ENCODE results near the gene SNAI1. TPM values are rescaled to one million over a fixed set of nuclear protein-coding genes. Genes with fewer than 3 reads are reported as not detected.

Gene SNAI1
- total and polyA plus RNA-seq, 8 donors: 0.31 to 2.9 (median 0.98) TPM

- H3K9me3 ChIP-seq: no peaks in the 10 kb centered on the region
- WGBS, 2 donors: 52 to 56% methylated on average over 12 of the region's 12 CpGs
- H3K27me3 ChIP-seq: no peaks in the 10 kb centered on the region
- ATAC-seq: peak; percentile 43 to 70 (median 64)
- intact Hi-C loops (cut with DNase I): no loop called here
- no peak overlapping the region for H3K4me3 ChIP-seq
- no peaks in the 10 kb centered on the region for H3K4me1 ChIP-seq
- no peak overlapping the region for H3K27ac ChIP-seq
- H3K36me3 ChIP-seq: no peaks in the 10 kb centered on the region
- TF ChIP-seq CTCF (IDR thresholded peaks at IDR 0.05): no peak
- no peak for FAIRE-seq
- DNase-seq: peak in 5 of 6 donors; percentile 34 to 72 (median 49)
Observed at GRCh38 chr20:50027611-50028105, 44.9 kb downstream of the SNAI1 start.

DNA sequence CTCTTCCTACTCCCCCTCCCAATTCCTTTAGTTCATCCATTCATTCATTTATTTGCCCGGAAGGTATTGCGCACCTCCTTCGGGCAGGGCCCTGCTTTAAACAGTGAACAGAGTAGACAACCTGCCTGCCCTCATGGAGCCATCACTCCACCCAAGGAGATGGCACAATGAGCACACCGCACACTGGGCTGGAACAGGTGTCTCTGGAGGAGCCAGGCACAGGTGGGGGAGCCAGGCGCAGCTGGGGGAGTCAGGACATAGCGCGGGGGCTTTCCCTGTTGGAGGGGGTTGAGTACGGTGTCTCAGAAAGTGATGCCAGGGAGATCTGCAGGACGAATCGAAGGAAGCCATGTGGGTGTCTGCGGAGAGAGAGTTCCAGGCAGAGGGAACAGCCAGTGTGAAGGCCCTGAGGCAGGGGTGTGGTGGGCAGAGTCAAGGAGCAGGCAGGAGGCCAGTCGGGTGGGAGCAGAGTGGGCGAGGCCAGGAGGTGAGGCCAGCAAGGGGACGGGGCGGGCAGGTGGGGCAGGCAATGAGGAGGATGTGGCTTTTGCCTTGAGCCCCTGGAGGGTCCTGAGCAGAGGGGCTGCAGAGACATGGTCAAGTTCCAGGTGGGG, 46.4 kb downstream of the SNAI1 start:
- intact Hi-C loops (cut with DNase I): no loop called here
- Histone ChIP-seq H3K4me3 (no peak overlapping the region), H3K27me3 (no peaks in the 10 kb centered on the region), H3K36me3 (no peaks in the 10 kb centered on the region), H3K4me1 (no peaks in the 10 kb centered on the region), H3K9me3 (no peaks in the 10 kb centered on the region), H3K27ac (no peak overlapping the region)
- ATAC-seq (no peak), DNase-seq (no peak), FAIRE-seq (no peak)
- 89 to 92% methylated on average over 15 of the region's 15 CpGs for WGBS, 2 donors
- TF ChIP-seq CTCF (IDR thresholded peaks at IDR 0.05): no peak

- H3K27ac ChIP-seq: peak overlapping the region in 2 of 4 donors; percentile 36 to 41
Observed at GRCh38 chr20:50029697-50030461, 47.1 kb downstream of the SNAI1 start.

GRCh38 chr20:50032955-50033666, 50.3 kb downstream of the SNAI1 start:
- H3K36me3 ChIP-seq: no peaks in the 10 kb centered on the region
- ATAC-seq: no peak
- H3K27me3 ChIP-seq: no peaks in the 10 kb centered on the region
- no peak overlapping the region for H3K4me3 ChIP-seq
- DNase-seq: no peak
- H3K4me1 ChIP-seq: no peaks in the 10 kb centered on the region
- no peaks in the 10 kb centered on the region for H3K9me3 ChIP-seq
- peak overlapping the region in 1 of 4 donors; percentile 39 for H3K27ac ChIP-seq
- no peak for TF ChIP-seq CTCF (IDR thresholded peaks at IDR 0.05)
- intact Hi-C loops (cut with DNase I): no loop called here
- no peak for FAIRE-seq
- WGBS, 2 donors: 91 to 93% methylated on average over 9 of the region's 9 CpGs

More at GRCh38 chr20:50029697-50030461, 47.1 kb downstream of the SNAI1 start:
- no peak for TF ChIP-seq CTCF (IDR thresholded peaks at IDR 0.05)
- no peak for FAIRE-seq
- H3K36me3 ChIP-seq: no peaks in the 10 kb centered on the region
- intact Hi-C loops (cut with DNase I): no loop called here
- peak in 3 of 4 donors; percentile 51 to 59 (median 56) for ATAC-seq
- H3K4me1 ChIP-seq: no peaks in the 10 kb centered on the region
- DNase-seq: peak in 3 of 6 donors; percentile 19 to 51 (median 26)
- no peaks in the 10 kb centered on the region for H3K9me3 ChIP-seq
- H3K27me3 ChIP-seq: no peaks in the 10 kb centered on the region
- H3K4me3 ChIP-seq: no peak overlapping the region
- 59% methylated on average over 18 to 19 of the region's 19 CpGs for WGBS, 2 donors
